HUDEP-2 (cell line): ENCODE measurements around the gene EAF2.

Experiments used
- DNase-seq, 76 experiments: peaks; one replicate each; lab custom pipeline; 2025; ENCODE audit not compliant: unreplicated experiment in 76 of 76; lab: John Stamatoyannopoulos, UW

The EAF2 gene

DNA sequence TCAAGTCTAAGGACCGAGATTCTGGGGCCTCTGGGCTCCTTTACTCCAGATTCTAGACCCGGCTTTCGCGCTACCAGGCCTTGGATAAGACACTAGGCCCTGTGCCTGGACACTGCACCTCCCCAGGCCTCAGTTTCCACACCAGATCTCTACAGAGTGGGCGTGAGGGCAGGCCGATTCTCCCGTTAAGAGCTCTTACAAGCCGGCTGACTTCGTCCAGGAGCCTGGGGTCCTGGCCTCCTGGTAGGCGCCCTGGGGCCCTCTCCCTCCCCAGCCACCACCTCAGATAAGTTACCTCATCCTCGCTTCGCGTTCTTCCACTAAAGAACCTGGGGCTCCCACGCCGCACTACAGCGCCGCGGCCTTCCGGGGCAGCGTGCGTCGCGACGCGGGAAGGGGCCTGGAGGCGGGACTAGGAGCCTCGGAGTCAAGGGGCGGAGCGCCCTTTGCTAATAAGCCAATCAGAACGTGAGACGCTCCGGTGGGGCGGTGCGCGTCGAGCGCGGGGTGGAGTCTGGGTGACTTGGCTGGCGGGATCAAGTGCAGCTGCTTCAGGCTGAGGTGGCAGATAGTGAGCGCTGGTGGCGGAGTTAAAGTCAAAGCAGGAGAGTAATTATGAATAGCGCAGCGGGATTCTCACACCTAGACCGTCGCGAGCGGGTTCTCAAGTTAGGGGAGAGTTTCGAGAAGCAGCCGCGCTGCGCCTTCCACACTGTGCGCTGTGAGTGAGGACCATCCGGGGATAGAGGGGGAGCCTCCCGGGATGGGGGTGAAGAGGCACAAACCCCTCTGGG lies at the start of gene EAF2, which contains the start of gene IQCB1:
Gene EAF2 (plus strand): TSS at position 539 of the 794 bp plus-strand sequence. CDS start 77 bp downstream, at position 616.
Gene IQCB1 (minus strand): TSS at position 390 of the 794 bp plus-strand sequence. CDS start 6,100 bp downstream, outside the sequence.
- peak; percentile 11 to 96 (median 92) for DNase-seq

DNA sequence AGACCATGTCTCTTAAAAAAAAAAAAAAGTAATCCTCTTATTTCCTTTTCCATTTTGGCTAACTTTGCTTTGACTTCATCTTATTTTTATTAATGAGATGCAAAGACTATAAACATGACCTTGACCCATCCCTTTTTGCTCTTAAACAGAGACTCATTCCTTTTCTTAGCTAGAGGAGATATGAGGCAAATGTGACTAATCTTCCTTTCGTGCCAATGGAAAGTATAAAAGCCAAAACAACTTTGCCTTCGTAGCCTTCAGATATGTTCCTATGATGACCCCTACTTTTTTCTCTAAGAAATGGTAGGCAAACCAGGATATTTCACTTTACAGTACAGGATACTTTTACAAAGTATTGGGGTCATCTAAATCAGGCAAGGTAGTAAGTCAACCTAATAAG lies 48.5 kb upstream of the EAF2 start:
- no peak for DNase-seq

DNA sequence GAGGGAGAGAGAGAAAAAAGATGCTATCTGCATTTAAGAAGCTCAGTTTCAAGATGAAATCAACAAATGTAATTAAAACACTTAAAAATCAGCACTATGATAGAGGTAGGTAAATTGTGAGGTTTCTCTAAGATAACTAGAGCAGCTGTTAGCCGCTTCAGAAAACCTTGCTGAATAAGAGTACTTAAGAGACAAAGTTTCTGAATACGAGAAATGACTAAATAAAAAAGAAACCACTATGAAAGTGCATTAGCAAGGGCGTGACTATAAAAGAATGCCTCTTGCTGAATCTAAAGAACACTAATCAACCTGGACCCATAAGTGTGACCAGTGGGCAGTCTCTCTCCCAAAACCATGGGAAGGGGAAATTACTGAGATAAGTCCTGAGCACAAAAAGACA lies 41.9 kb upstream of the EAF2 start:
- DNase-seq: no peak

DNA sequence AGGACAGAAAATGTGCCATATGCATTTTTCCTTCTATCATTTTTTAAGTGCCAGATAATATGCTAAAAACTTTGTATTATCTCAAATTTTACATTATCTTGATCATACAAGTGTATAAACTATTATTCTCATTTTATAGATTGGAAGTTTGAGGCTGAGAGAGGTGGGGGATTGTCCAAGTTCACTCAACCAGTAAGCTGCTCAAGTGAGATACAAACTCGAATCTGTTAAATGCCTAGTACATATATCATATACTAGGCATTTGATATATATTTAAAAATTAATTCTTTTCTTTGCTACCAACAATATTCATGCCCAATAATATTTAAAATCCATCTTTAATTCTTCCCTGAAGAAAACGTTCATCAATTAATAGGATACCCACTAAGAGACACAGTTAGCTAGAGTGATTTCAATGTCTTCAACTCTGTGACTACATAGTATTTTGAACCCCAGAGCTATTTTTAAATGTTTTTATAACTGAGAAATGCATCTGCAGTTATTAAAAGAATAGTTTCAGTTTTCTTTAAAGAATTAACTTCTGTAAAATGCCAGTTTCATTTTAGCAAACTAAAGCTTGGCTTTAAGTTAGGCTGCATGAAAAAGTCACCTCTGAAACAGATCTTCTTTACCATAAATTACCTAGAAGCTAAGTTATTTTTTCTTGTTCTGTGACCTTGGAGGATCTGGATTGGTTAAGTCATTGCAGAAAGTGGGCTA lies 40.6 kb upstream of the EAF2 start:
- DNase-seq: no peak

DNA sequence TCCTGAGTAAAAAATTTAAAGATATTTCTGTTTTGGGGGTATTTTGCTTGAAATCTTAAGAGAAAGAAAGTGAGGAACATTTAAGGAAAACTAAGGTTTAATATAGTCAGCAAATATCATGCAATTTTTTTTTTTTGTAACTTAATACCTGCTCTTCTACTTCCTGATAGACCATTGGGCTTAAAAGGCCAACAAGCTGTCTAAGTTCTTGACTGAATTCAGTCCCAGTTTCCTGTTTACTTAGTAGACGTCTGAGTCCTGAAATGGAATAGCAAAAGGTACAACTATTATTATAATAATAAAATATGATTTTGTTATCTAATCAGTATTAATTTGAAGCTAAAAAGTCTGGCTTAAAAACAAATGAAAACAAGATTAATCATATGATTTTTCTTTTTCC lies 38.0 kb upstream of the EAF2 start:
- no peak for DNase-seq

DNA sequence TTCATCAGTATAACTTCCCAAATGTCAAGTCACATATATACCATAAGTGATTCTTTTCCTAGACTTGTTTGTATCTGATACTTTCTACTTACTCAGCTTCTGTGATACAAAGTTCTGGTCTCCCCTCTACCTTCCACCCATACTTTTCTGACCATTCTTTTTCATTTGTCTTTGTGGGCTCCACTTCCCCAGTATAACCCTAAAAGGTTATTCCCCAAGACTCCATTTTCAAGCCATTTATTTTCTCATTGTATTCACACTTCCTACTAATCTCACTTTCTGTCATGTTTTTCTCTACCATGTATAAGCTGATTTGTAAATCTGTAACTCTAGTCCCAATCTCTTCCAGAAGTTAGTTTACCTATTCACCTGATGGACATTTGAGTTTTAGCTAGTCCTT lies 34.1 kb upstream of the EAF2 start:
- DNase-seq: no peak

DNA sequence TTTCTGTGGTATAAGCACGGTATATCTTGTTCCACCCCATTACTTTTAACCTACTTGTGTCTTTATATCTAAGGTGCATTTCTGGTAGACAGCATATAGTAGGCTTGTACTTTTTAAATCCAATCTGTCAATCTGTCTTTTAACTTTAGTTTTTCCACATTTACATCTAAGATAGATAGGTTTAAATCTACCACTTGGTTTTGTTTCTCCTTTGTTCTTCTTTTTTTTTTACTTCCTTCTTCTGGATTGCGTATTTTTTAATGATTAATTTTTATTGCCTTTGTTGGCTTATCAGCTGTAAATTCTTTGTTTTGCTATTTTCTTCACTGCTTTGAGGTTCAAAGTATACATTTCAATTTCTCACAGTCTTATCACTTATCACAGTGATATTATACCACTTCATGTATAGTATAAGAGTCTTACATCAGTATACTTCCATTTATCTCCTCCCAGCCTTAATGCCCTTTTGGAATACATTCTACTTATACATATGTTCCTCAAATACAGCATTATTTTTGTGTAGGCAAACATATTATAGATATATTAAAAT lies 31.2 kb upstream of the EAF2 start:
- DNase-seq: no peak

DNA sequence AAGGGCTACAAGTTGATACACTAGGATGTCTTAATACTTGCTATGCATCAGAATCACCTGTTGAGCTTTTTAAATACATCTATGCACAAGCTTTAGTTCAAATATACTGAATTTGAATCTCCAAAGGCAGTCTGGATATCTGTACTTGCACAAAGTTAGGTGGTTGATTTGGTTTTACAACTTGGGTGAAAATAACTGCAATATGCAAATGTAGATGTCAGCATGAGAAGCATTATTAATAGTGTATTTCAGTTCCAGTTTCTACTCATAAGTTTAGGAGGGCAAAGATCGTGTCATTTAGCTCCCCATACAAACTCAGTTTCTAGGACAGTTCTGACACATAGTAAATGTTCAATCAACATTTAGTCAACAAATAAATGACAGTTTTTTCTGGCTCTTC lies 25.8 kb upstream of the EAF2 start:
- DNase-seq: no peak

DNA sequence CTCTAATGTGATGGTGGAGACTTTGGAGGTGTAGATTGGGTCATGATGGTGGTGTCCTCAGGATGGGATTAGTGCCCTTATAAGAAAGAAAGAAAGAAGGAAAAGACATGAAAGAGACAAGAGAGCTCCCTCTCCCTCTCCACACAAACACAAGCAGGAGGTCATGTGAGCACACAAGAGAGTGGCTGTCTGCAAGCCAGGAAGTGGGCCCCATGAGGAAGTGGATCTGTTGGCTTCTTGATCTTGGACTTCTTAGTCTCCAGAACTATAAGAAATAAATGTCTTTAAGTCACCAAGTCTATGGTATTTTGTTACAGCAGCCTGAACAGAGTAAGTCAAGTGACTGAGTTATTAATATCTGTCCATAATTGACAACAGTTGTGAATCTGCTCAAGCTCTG lies 17.3 kb upstream of the EAF2 start:
- no peak for DNase-seq

DNA sequence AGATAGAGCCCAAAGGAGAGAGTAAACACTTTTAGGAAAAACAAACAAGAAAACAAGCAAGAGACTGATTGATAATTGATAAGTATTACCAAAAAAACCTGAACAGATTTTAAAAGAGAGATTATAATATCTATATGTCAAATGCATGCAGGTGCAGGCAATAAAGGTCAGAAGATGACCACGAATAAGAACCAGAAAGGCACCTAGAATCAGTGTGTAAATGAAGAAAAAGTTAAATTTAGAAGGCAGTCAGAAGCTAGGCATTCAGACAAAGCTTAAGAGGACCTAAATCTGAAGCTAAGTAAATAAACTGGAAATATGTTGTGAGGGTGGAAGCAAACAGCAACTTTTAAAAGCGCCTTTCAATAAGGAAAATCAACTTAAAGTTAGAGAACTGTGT lies 16.4 kb upstream of the EAF2 start:
- DNase-seq: no peak

DNA sequence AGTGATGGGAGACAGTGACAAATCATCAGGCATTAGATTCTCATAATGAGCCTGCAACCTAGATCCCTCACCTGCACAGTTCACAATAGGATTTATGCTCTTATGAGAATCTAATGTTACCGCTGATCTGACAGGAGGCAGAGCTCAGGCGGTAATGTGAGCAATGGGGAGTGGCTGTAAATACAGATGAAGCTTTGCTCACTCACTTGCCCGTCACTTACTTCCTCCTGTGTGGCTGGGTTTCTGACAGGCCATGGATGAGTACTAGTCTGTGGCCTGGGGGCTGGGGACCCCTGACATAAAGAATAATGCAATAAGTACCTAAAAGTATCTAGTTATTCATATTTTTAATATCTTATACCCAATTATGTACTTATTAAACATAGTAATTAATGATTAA lies 15.8 kb upstream of the EAF2 start:
- no peak for DNase-seq

DNA sequence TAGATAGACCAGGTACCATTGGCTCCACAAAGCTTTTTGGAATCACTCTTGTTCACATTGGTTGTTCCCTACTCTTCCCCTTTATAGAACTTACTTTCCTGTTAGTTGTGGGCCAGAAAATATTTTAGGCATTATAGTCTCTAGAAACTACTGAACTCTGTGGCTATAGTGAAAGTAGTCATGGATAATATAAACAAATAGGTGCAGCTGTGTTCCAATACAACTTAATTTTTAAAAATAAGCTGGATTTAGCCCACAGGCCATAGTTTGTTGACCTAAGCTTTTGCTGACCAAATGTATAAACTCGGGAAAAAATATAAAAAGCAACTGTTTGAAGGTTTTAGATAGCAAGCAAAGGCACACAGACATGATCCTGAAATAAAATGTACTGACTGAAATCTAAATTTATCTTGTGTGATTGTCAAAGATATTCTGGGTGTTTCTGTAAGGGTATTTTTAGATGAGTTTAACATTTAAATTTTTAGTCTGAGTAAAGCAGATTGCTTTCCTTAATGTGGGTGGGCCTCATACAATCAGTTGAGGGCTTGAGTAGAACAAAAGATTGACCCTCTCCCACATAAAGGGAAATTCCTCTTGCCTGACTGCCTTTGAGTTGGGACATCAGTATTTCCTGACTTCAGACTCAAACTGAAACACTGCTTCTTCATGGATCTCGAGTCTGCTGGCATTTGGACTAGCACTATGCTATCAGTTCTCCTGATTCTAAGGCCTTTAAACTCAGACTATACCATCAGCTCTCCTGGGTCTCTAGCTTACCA lies 13.4 kb upstream of the EAF2 start:
- DNase-seq: no peak

DNA sequence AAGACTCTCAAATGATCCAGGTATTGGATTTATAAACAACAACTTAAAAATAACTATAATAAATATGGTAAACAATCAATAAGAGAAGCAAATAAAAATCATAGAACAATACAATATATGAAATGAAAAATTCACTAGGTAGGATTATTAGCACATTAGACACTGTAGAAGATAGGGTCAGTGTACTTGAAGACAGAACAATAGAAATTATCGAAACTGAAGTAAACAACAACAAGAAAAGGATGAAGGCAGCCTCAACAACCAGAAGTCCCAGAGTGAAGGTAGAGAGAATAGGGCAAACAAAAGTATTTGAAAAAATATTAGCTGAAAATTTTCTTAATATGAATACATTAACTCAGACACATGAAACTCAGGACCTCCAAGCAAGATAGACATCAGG lies 12.0 kb upstream of the EAF2 start:
- no peak for DNase-seq

DNA sequence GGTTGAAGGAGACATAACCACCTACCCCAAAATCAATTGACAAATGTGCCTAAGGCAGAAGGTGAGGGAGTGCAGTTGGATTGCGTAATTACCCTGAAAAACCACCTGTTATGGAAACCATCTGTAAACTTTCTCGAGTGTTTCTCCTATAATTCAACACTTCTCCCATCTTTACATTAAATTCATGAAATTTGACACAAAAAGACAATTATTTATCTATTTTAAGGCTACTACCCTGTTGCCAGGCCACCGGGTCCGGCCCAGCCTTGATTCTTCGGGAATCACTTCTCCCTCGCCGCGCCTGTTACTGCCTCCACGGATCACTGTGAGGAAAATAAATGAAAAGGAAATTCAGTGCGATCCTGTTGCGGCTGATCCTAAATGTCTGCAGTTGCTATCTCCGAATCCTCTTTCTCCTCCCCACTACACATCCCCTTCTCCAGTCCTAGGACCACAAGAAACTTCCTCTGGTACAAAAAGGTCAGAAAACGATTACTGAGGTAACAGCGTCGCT lies 795 bp upstream of the EAF2 start:
- no peak for DNase-seq

DNA sequence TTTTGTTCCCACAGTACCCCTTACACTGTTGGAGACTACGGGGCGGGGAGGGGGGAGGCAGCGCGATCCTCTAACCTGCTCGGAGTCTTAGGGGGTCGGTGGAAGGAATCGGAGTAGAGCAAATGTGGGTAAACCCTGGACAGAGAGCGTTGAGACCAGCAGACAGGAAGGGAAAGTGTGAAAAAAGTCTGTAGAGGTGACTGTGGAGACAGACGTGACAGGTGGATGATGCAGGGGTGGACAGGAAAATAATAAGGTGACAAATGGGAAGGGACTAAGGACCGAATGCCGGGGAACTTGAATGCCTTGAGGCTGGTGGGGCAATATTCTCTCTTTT lies 424 bp downstream of the EAF2 start:
- peak in 3 of 76 experiments; percentile 4 to 38 (median 29) for DNase-seq

DNA sequence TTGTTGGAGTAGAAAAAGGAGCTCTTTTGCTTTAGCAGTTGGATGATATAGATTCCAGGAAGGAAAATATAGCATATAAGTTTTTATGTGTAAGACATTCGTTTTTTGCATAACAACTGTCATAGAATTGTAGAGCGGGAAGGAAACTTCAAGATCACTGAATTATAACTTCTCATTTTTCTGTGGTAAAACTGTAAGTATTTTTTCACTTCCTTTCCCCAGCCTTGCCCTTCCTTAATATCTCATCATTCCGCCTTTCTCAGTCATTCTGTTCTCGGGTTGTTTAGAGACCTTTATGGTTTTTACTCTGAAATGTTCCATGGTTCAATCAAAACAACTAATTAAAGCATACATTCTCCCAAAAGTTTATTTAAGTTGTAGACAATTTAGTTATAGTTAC lies 1.1 kb downstream of the EAF2 start:
- no peak for DNase-seq

DNA sequence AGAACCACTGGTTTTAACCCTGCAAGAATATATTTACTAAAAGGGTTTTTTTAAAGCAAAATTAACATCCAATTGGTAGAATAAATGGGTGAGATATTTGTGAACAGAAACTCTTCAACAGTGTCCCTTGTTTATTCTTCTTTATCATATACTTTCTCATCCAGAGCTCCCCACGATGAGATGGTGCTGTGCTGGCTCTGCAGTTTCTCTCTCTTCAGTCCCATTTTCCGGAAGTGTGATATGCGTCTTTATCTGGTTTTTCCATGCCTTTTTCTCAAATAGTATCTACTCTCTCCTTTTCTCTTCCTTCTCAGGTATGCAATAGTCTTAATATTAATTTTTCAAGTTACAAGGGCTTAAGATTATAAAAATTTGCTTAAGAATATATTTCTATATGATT lies 1.5 kb downstream of the EAF2 start:
- peak in 2 of 76 experiments; percentile 4 to 12 for DNase-seq

DNA sequence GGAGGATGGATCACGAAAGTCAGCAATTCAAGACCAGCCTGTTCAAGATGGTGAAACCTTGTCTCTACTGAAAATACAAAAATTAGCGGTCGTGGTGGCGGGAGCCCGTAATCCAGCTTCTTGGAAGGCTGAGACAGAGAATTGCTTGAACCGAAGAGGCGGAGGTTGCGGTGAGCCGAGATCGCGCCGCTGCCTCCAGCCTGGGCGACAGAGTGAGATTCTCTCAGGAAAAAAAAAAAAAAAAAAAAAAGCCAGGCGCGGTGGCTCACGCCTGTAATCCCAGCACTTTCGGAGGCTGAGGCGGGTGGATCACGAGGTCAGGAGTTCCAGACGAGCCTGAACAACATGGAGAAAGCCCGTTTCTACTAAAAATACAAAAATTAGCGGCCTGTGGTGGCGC lies 5.0 kb downstream of the EAF2 start:
- no peak for DNase-seq

DNA sequence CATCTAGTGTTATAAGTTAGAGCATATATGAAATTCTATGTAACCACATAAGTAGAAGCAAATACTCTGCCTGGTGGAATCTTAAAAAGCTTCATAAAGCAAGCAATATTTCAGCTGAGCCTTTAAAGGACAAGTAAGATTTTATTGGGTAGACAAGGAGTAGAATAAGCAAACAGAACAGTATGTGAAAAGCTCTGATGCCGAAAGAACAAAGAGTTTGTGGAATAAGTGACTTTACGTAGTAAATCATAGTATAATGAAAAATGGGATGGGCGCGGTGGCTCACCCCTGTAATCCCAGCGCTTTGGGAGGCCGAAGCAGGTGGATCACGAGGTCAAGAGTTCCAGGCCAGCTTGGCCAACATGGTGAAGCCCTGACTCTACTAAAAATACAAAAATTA lies 9.9 kb downstream of the EAF2 start:
- no peak for DNase-seq

DNA sequence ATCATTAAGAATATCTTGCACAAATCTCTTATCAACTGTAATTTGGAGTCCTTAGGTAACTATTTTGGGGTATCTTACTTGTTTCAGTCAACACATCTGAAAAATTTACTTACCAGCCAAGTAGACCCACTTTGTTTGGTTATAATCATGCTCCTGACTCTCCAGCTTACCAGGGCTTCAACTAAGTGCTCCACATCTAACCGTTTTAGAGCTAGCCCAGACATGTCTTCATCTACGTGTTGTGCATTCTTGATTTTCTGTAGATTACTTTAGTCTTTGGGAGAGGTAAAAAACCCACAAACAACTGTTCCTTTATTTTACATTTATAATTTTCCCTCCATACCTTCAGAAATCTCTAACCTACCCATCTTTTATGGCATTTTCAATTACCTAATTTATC lies 17.2 kb downstream of the EAF2 start:
- DNase-seq: no peak

DNA sequence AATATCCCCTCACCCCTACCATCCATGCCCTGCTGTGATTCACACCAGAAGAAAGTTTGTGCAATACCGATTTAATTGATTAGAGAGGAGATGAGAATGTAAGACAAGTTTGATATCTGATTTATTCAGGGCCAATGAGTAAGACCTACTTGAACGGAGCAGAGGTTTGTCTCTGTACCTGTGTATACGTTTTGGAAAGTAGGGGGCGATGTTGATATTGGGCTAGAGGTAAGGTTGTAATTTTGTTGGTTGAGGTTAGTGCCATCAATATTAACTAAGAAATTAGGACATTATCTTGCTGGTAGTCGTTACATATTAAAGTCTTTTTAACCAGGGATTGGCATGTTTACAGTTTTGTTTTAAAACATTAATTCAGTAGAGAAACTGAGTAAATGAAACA lies 20.5 kb downstream of the EAF2 start:
- peak in 1 of 76 experiments; percentile 15 for DNase-seq
